HepG2 (cell line): Measurements from ENCODE around the gene HSDL2. TPM values are rescaled to one million over a fixed set of nuclear protein-coding genes. Genes with fewer than 3 reads are reported as not detected.

ENCODE experiments used
- FOXA1 ChIP-seq, 2 experiments: fragments of 450-650 bp in 1 of 2; sonication (generic) in 1 of 2; formaldehyde crosslinking in 1 of 2; IDR thresholded peaks; 2 replicates each; pipeline versions ENCODE4 v1.4.0 to v1.6.1; 2016 to 2020; ENCODE audit warnings: missing genetic modification reagents in 1 of 2
- POLR2A ChIP-seq, 2 experiments: IDR thresholded peaks; 2 replicates each; pipeline ENCODE4 v1.6.1; 2011; ENCODE audit warnings: low read depth in 2 of 2, low read length in 2 of 2, mild to moderate bottlenecking in 1 of 2, moderate library complexity in 1 of 2; ENCODE audit not compliant: insufficient read depth in 1 of 2
- SALL2 ChIP-seq: sonication (generic); formaldehyde crosslinking; IDR thresholded peaks from 2 replicates; pipeline ENCODE4 v1.8.1; 2023; ENCODE audit warnings: mild to moderate bottlenecking, missing genetic modification reagents, inconsistent platforms
- SAP130 ChIP-seq: IDR thresholded peaks from 2 replicates; pipeline ENCODE4 v1.6.1; 2016; ENCODE audit warnings: low read depth
- SRY ChIP-seq: sonication (generic); formaldehyde crosslinking; IDR thresholded peaks from 2 replicates; pipeline ENCODE4 v1.8.0; 2022; ENCODE audit warnings: mild to moderate bottlenecking, missing genetic modification reagents
- TAF1 ChIP-seq: sonication (generic); formaldehyde crosslinking; IDR thresholded peaks from 2 replicates; pipeline ENCODE4 v1.4.0; 2020; ENCODE audit warnings: missing genetic modification reagents
- U2AF1 ChIP-seq: fragments of 200-400 bp; formaldehyde crosslinking; optimal IDR thresholded peaks from 2 replicates; pipeline ENCODE3; 2017; ENCODE audit warnings: mild to moderate bottlenecking, low read depth, low read length
- ZFP36 ChIP-seq: fragments of 150-350 bp; IDR thresholded peaks from 2 replicates; pipeline ENCODE4 v1.6.1; 2018; ENCODE audit warnings: borderline replicate concordance, low read length, low read depth; ENCODE audit not compliant: partially characterized antibody
- ZFX ChIP-seq: sonication (generic); formaldehyde crosslinking; IDR thresholded peaks from 2 replicates; pipeline ENCODE4 v1.4.0; 2020; ENCODE audit warnings: mild to moderate bottlenecking, low read depth, missing genetic modification reagents, moderate library complexity
- ZNF446 ChIP-seq: sonication (generic); formaldehyde crosslinking; IDR thresholded peaks from 2 replicates; pipeline ENCODE4 v1.5.0; 2020; ENCODE audit warnings: mild to moderate bottlenecking, missing genetic modification reagents
- ZSCAN12 ChIP-seq: sonication (generic); formaldehyde crosslinking; IDR thresholded peaks from 2 replicates; pipeline ENCODE4 v1.9.0; 2021; ENCODE audit warnings: mild to moderate bottlenecking, missing genetic modification reagents
- ZSCAN20 ChIP-seq: sonication (generic); formaldehyde crosslinking; IDR thresholded peaks from 2 replicates; pipeline ENCODE4 v1.4.0; 2020; ENCODE audit warnings: missing genetic modification reagents, mild to moderate bottlenecking, borderline replicate concordance
- ZSCAN9 ChIP-seq: IDR thresholded peaks from 2 replicates; pipeline ENCODE4 v1.6.1; 2016; ENCODE audit warnings: borderline replicate concordance
- polyA plus RNA-seq, 8 experiments: library from polyadenylated mRNA; depleted of rRNA in 3 of 8; stranded (reverse) in 7 of 8; unstranded in 1 of 8; fragments of >200 nt; fragmentation: Illumina TruSeq in 4 of 8; extraction: Trizol in 4 of 8; gene quantifications; 2 replicates each; pipeline versions ENCODE4 v1.2.1 to v1.2.3, GENCODE V29; 2011 to 2016; ENCODE audit warnings: low read depth in 4 of 8, missing spikeins in 1 of 8, mixed read lengths in 1 of 8; ENCODE audit not compliant: insufficient read depth in 1 of 8
- total RNA-seq, 5 experiments: library from RNA; depleted of rRNA; stranded (reverse); fragments of >200 nt; fragmentation: Illumina TruSeq; extraction: Trizol; gene quantifications; 2 replicates each; pipeline ENCODE4 v1.2.3, GENCODE V29; 2016; ENCODE audit warnings: low read depth in 1 of 5
- TF ChIP-seq, protein P1 (sequence below): sonication (generic); formaldehyde crosslinking; IDR thresholded peaks from 2 replicates; pipeline ENCODE4 v1.4.0; 2020; ENCODE audit warnings: mild to moderate bottlenecking, missing genetic modification reagents, borderline replicate concordance
- TF ChIP-seq, protein P2 (sequence below), 2 experiments: sonication (generic) in 1 of 2; formaldehyde crosslinking in 1 of 2; IDR thresholded peaks; 2 replicates each; pipeline versions ENCODE4 v1.6.1 to v1.9.0; 2014 to 2022; ENCODE audit warnings: antibody characterized with exemption in 1 of 2, borderline replicate concordance in 1 of 2, inconsistent platforms in 1 of 2, low read depth in 1 of 2, missing genetic modification reagents in 1 of 2

The HSDL2 gene
- total and polyA plus RNA-seq, 2 of the 13 experiments (the other 11 are each of a cell fraction or from before 2014, with no cell fraction given) = 55.3 to 80.2 TPM

DNA sequence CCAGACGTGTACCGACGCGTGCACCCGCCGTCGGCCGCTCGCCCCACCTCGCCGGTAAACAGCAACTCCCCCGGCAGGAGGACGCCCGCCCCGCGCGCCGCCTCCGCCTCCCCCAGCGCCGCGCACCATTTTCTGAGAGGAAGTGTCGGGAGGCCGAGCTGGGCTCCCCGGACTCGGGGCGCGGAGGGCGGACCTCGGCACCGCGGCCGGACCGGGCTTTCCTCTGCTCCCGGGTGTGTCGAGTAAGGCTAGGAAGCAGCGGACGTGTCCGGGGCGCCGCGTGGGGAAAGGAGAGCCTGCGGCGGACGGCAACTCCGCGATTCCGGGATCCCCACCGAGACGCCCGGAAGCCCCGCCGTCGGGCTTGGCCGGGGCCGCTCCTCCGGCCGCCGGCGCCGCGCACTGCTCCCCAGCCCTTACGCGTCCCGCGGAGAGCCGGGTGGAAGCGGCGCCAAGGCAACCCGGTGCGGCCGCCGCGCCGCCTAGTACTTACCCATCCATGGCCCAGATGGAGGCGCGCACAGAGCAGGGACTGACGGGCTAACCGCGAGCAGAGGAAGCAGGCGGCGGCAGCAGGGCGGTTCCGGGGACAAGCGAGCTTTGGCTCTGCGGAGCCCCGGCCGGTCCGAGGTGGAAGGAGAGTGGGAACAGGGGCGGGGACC, 46.8 kb upstream of the HSDL2 start, which contains the start of gene PTBP3 (continued):
- TF ChIP-seq, protein P1, sequence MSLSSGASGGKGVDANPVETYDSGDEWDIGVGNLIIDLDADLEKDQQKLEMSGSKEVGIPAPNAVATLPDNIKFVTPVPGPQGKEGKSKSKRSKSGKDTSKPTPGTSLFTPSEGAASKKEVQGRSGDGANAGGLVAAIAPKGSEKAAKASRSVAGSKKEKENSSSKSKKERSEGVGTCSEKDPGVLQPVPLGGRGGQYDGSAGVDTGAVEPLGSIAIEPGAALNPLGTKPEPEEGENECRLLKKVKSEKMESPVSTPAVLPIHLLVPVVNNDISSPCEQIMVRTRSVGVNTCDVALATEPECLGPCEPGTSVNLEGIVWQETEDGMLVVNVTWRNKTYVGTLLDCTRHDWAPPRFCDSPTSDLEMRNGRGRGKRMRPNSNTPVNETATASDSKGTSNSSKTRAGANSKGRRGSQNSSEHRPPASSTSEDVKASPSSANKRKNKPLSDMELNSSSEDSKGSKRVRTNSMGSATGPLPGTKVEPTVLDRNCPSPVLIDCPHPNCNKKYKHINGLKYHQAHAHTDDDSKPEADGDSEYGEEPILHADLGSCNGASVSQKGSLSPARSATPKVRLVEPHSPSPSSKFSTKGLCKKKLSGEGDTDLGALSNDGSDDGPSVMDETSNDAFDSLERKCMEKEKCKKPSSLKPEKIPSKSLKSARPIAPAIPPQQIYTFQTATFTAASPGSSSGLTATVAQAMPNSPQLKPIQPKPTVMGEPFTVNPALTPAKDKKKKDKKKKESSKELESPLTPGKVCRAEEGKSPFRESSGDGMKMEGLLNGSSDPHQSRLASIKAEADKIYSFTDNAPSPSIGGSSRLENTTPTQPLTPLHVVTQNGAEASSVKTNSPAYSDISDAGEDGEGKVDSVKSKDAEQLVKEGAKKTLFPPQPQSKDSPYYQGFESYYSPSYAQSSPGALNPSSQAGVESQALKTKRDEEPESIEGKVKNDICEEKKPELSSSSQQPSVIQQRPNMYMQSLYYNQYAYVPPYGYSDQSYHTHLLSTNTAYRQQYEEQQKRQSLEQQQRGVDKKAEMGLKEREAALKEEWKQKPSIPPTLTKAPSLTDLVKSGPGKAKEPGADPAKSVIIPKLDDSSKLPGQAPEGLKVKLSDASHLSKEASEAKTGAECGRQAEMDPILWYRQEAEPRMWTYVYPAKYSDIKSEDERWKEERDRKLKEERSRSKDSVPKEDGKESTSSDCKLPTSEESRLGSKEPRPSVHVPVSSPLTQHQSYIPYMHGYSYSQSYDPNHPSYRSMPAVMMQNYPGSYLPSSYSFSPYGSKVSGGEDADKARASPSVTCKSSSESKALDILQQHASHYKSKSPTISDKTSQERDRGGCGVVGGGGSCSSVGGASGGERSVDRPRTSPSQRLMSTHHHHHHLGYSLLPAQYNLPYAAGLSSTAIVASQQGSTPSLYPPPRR (CRISPR knock-in tag) = peak; percentile 1; the same call in 1 of the 2 replicates
- TF ChIP-seq ZFP36 = no peak
- peak; percentile 82 for TF ChIP-seq SRY (CRISPR knock-in tag)
- TF ChIP-seq ZNF446 = peak; percentile 81; the same call in 1 of the 2 replicates
- no peak; the same call in 1 of the 2 replicates for TF ChIP-seq ZSCAN9 (CRISPR knock-in tag)
- TF ChIP-seq U2AF1 = no peak
- TF ChIP-seq ZSCAN12 = 0 out of 2 replicates have a peak, but pooled peaks have one; percentile 17
- TF ChIP-seq SALL2 = peak; percentile 69; the same call in 1 of the 2 replicates
- no peak for TF ChIP-seq FOXA1 (IDR thresholded peaks at IDR 0.05)
- peak; percentile 85 for TF ChIP-seq FOXA1 (CRISPR knock-in tag; IDR thresholded peaks at IDR 0.05)
- TF ChIP-seq TAF1 (CRISPR knock-in tag) = peak; percentile 81
- peak; percentile 73 to 82 for TF ChIP-seq POLR2A (IDR thresholded peaks at IDR 0.05; ENCODE audit: insufficient read depth in 1 of 2, low read depth in 2 of 2, low read length in 2 of 2)
- TF ChIP-seq, protein P2, sequence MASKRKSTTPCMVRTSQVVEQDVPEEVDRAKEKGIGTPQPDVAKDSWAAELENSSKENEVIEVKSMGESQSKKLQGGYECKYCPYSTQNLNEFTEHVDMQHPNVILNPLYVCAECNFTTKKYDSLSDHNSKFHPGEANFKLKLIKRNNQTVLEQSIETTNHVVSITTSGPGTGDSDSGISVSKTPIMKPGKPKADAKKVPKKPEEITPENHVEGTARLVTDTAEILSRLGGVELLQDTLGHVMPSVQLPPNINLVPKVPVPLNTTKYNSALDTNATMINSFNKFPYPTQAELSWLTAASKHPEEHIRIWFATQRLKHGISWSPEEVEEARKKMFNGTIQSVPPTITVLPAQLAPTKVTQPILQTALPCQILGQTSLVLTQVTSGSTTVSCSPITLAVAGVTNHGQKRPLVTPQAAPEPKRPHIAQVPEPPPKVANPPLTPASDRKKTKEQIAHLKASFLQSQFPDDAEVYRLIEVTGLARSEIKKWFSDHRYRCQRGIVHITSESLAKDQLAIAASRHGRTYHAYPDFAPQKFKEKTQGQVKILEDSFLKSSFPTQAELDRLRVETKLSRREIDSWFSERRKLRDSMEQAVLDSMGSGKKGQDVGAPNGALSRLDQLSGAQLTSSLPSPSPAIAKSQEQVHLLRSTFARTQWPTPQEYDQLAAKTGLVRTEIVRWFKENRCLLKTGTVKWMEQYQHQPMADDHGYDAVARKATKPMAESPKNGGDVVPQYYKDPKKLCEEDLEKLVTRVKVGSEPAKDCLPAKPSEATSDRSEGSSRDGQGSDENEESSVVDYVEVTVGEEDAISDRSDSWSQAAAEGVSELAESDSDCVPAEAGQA (IDR thresholded peaks at IDR 0.05; ENCODE audit: low read depth) = no peak
- TF ChIP-seq, protein P2 (CRISPR knock-in tag; IDR thresholded peaks at IDR 0.05; ENCODE audit: borderline replicate concordance) = no peak
- TF ChIP-seq ZSCAN20 = peak; percentile 33; the same call in 1 of the 2 replicates
- peak; percentile 84 for TF ChIP-seq SAP130 (CRISPR knock-in tag)
- TF ChIP-seq ZFX (CRISPR knock-in tag) = peak; percentile 66
